ENCODE data around the gene DIPK1B. TPM values are rescaled to one million over a fixed set of nuclear protein-coding genes. Genes with fewer than 3 reads are reported as not detected.

DIPK1B gene
- total RNA-seq, 2 donors from 2014 or later: 2.0 to 25.7 TPM

DNA sequence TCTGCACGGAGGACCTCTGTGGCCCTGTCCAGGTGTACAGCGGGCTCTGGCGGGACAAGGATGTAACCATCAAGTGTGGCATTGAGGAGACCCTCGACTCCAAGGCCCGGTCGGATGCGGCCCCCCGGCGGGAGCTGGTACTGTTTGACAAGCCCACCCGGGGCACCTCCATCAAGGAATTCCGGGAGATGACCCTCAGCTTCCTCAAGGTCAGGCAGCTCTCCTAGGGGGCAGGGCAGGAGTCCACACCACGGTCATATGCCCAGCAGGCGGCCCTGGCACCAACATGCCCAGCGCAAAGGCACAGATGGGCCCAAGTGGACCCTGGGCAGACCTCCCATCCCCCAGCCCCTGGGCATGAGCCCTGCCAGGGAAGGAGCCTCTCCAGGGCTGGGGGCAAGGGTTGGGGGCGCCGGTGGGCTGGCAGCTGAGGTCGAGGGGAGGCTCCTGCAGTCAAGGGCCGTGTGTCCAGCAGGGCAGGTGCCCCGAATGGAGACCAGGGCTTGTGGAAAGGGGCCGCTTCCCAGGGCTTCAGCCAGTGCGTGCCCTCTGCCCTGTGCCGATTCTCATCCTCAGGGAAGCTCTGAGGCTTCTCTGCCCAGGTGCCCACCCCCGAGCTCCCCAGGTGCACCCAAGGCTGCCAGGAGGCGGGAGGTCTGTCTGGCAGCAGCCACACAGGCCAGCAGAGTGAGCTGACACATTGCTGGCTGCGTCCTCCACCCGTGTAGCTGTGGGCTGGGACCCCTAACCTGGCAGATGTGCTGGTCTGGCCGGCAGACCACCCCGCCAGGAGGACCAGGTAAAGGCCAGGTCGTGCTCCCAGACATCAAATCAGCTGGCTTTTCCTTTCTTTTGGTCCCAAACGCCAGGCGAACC is 10.0 kb downstream of the DIPK1B start:
- H3K4me1 ChIP-seq: peaks cover 48% of the 10 kb centered on the region
- no peak for TF ChIP-seq POLR2A (IDR thresholded peaks at IDR 0.05)
- TF ChIP-seq, protein P1, sequence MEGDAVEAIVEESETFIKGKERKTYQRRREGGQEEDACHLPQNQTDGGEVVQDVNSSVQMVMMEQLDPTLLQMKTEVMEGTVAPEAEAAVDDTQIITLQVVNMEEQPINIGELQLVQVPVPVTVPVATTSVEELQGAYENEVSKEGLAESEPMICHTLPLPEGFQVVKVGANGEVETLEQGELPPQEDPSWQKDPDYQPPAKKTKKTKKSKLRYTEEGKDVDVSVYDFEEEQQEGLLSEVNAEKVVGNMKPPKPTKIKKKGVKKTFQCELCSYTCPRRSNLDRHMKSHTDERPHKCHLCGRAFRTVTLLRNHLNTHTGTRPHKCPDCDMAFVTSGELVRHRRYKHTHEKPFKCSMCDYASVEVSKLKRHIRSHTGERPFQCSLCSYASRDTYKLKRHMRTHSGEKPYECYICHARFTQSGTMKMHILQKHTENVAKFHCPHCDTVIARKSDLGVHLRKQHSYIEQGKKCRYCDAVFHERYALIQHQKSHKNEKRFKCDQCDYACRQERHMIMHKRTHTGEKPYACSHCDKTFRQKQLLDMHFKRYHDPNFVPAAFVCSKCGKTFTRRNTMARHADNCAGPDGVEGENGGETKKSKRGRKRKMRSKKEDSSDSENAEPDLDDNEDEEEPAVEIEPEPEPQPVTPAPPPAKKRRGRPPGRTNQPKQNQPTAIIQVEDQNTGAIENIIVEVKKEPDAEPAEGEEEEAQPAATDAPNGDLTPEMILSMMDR (IDR thresholded peaks at IDR 0.05): no peak
- H3K9me3 ChIP-seq: no peaks in the 10 kb centered on the region
- ATAC-seq (no peak), DNase-seq (no peak)
- no peak overlapping the region for H3K4me3 ChIP-seq
- peaks cover 8 to 16% of the 10 kb centered on the region in 2 donors for H3K36me3 ChIP-seq (replicated peaks in 1 of 2; ENCODE audit: insufficient read depth in 1 of 2, low read depth in 2 of 2)
- intact Hi-C loops (cut with DNase I): no loop called here
- no peak overlapping the region for H3K27ac ChIP-seq
- H3K27me3 ChIP-seq: no peaks in the 10 kb centered on the region
- WGBS, 2 donors: 81 to 85% methylated on average over 5 to 25 of the region's 31 CpGs

DNA sequence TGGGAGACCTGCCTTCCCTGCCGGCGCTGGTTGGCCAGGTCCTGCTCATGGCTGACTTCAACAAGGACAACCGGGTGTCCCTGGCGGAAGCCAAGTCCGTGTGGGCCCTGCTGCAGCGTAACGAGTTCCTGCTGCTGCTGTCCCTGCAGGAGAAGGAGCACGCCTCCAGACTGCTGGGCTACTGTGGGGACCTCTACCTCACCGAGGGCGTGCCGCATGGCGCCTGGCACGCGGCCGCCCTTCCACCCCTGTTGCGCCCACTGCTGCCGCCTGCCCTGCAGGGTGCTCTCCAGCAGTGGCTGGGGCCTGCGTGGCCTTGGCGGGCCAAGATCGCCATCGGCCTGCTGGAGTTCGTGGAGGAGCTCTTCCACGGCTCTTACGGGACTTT is 10.6 kb downstream of the DIPK1B start:
- H3K36me3 ChIP-seq (replicated peaks in 1 of 2; ENCODE audit: insufficient read depth in 1 of 2, low read depth in 2 of 2): peaks cover 8 to 16% of the 10 kb centered on the region in 2 donors
- no peaks in the 10 kb centered on the region for H3K27me3 ChIP-seq
- H3K27ac ChIP-seq: no peak overlapping the region
- ATAC-seq (no peak), DNase-seq (peak in 1 of 4 donors; percentile 37)
- no peak for TF ChIP-seq POLR2A (IDR thresholded peaks at IDR 0.05)
- TF ChIP-seq, protein P1 (IDR thresholded peaks at IDR 0.05): no peak
- peaks cover 50% of the 10 kb centered on the region for H3K4me1 ChIP-seq
- H3K9me3 ChIP-seq: no peaks in the 10 kb centered on the region
- H3K4me3 ChIP-seq: no peak overlapping the region
- intact Hi-C loops (cut with DNase I): no loop called here
- 88 to 90% methylated on average over 4 to 24 of the region's 24 CpGs for WGBS, 2 donors

DNA sequence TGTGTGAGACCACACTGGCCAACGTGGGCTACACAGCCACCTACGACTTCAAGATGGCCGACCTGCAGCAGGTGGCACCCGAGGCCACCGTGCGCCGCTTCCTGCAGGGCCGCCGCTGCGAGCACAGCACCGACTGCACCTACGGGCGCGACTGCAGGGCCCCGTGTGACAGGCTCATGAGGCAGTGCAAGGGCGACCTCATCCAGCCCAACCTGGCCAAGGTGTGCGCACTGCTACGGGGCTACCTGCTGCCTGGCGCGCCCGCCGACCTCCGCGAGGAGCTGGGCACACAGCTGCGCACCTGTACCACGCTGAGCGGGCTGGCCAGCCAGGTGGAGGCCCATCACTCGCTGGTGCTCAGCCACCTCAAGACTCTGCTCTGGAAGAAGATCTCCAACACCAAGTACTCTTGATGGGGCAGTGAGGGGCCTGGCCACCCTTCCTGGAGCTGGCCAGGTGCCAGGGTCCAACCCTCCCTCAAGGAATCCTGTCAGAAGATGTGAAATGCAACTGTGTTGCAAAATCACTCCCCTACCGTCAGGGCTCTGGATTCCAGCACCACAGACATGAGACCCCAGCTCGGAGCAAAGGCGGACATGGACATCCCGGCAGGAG is 11.1 kb downstream of the DIPK1B start:
- Histone ChIP-seq H3K27me3 (no peaks in the 10 kb centered on the region), H3K9me3 (no peaks in the 10 kb centered on the region), H3K4me1 (peaks cover 55% of the 10 kb centered on the region), H3K27ac (no peak overlapping the region), H3K36me3 (replicated peaks in 1 of 2; ENCODE audit: insufficient read depth in 1 of 2, low read depth in 2 of 2) (peaks cover 8 to 16% of the 10 kb centered on the region in 2 donors), H3K4me3 (no peak overlapping the region)
- TF ChIP-seq, protein P1 (IDR thresholded peaks at IDR 0.05): no peak
- no peak for TF ChIP-seq POLR2A (IDR thresholded peaks at IDR 0.05)
- WGBS, 2 donors: 93 to 95% methylated on average over 4 to 23 of the region's 32 CpGs
- intact Hi-C loops (cut with DNase I): no loop called here
- DNase-seq: no peak
- no peak for ATAC-seq

DNA sequence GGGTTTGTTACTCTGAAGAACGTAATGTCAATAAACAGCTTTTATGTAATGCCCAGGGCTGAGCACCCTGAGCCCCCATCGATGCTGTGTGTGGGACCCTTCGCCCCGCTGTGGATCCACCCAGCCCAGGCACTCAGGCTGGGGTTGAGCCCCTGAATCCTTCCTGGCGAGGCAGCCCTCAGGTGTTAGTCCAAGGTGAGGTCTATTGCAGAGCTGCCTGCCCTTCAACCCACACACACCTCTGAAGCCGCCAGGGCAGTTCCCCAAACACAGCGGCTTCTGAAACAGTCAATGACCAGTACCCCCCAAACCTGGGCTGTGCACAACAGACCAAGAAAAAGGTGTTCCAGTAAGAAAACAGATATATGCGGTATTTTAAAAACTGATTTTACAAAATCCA is 11.6 kb downstream of the DIPK1B start:
- Histone ChIP-seq H3K27ac (no peak overlapping the region), H3K36me3 (replicated peaks in 1 of 2; ENCODE audit: insufficient read depth in 1 of 2, low read depth in 2 of 2) (peaks cover 8 to 16% of the 10 kb centered on the region in 2 donors), H3K4me3 (no peak overlapping the region), H3K27me3 (no peaks in the 10 kb centered on the region), H3K4me1 (peaks cover 60% of the 10 kb centered on the region), H3K9me3 (no peaks in the 10 kb centered on the region)
- 91 to 98% methylated on average over 8 of the region's 8 CpGs for WGBS, 2 donors
- ATAC-seq (no peak), DNase-seq (no peak)
- TF ChIP-seq, protein P1 (IDR thresholded peaks at IDR 0.05): no peak
- TF ChIP-seq POLR2A (IDR thresholded peaks at IDR 0.05): no peak
- intact Hi-C loops (cut with DNase I): no loop called here
